ENCODE data around the gene HAND2.

The HAND2 gene

DNA sequence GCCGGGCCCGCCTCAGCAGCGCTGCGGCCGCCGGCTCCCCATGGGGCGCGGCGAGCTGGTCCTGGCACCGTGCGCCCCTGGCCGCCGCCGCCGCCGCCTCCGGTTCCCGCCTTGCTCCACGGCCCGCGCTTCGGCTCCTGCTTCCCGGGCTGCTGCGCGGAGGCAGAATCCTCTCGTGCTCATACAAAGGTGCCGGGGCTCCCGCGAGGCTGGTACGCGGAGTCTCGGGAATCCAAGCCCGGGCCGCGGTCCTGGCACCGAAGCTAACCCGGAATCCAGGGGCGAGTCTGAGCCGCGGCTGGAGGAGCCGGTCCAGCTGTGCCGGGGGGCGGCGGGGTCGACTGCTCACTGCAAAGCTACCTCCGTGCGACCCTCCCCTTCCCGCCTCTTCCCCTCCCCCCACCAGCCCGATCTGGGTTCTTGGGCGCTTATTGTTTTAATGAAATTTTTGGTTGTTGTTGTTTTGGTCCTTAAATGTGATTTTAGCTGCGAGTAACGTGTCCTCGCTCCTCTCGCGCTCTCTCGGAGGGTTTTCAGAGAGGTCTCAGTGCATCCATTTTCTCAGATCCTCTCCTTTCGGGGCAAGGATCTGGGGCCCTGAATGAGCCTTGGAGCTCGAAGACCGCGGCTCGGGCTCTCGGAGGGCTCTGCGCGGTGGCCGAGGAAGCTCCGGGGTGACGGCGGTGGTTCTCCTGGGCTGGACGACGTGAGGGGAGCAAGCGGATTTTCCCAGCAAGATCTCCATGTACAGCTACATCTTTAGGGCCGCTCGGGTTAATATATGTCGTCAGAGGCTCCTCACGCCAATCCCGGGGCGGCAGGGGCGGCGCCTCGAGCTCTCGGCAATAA lies at the start of gene HAND2:
Gene HAND2 (minus strand): TSS at position 753 of the 849 bp plus-strand sequence. CDS start 940 bp downstream, outside the sequence.
- DNase-seq (ENCODE audit: low read depth in 3 of 3): no peak

DNA sequence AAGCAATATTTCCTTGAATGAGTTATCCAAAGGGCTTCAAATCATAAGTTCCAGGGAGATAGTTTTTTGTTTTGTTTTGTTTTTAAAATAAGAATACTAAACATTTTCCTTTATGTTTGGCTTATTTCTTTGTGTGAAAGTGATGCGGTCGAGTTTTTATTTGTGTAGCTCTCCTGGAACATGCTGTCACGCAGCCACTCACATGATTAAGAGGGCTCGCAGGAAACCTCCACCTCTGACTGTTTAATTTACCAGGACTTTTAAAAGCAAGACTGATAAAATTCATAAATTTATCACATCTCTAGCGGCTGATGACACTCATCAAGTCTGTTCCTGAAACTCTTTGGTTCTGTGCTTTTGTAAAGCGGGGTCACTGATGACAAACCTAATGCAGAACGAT lies 48.9 kb upstream of the HAND2 start:
- DNase-seq (ENCODE audit: low read depth in 3 of 3): no peak

DNA sequence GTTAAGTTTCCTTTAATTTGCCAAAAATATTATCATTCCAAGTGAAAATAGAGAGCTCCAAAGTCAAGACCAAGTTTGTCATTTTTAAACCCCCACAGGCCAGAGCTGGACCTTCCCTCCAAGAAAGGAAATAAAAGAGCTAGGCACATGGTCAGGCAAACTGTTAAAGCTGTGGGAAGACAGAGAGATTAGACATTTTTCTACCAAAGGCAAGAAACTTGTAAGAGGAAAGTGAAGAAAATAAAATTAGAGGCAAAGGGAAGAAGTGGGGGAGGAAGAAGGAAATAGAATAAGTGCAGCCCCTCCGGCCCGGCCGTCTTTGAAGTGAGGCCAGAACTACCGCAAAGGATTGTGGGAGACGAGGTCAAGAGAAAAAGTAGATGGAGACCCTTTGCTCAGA lies 47.9 kb upstream of the HAND2 start:
- DNase-seq (ENCODE audit: low read depth in 3 of 3): no peak

DNA sequence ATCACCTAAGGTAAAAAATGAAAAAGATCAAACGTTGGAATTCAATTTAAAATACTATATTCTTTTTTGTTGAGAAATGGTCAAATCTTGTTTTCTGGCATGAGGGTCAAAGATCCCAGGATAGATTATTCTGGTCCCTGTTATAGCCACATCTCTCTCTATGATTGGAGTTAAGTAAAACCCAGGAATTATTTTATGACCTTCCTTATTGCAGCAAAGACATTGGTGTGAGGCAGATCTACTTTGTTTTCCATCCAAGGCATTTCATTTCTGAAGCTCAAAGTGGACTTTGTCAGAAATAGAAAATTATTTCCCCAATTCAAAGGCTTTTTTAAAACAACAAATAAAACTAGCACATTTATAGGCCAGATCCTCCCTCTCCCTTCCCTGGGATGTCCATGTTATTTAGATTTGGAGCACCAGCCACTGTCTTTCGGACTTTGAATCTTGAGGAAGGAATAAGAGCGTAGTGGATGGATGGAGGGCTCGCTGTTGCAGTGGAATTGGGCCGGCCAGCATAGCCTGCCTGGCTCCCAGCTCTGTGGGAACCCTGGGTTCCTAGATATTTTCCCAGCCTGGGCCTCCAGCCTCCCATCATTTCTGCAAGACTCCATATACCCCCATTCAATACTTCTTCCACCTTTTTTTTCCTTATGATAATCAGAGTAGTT lies 45.6 kb upstream of the HAND2 start:
- no peak for DNase-seq (ENCODE audit: low read depth in 3 of 3)

DNA sequence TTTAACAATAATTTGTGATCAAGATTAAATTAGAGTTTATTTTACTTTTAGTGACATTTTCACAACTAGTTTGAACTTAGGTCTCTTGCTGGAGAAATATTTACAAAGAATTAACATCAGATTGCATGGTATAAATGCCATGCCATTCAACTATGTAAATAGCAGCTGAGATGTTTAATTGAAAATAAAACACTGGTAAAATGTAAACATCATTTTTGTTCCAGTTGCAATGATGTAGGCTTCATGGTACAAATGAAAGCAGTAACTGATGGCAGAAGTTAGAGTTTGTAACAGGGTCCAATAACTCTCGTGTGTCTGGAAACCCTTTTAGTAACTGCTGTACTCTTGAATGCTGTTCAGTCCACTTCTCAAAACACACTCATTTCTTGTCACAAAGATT lies 43.7 kb upstream of the HAND2 start:
- DNase-seq (ENCODE audit: low read depth in 3 of 3): no peak

DNA sequence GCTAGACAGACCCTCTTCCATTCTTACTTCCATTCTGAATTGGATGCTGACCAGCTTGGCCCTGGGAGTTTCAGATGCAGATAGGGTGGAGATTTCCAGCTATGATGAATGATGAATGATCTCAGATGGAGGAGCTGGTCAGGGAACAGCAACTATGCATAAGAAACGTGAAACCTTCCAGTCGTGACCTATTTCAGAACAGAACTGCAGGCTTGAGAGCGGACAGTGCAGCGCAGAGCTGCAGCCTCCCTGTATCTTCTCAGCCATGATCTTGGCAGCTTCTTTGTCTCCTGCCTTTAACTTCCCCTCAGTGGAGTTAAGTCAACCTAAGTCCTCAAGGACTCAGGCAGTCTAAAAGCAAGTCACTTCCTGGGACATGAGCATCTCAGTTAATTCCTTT lies 43.3 kb upstream of the HAND2 start:
- DNase-seq (ENCODE audit: low read depth in 3 of 3): no peak

DNA sequence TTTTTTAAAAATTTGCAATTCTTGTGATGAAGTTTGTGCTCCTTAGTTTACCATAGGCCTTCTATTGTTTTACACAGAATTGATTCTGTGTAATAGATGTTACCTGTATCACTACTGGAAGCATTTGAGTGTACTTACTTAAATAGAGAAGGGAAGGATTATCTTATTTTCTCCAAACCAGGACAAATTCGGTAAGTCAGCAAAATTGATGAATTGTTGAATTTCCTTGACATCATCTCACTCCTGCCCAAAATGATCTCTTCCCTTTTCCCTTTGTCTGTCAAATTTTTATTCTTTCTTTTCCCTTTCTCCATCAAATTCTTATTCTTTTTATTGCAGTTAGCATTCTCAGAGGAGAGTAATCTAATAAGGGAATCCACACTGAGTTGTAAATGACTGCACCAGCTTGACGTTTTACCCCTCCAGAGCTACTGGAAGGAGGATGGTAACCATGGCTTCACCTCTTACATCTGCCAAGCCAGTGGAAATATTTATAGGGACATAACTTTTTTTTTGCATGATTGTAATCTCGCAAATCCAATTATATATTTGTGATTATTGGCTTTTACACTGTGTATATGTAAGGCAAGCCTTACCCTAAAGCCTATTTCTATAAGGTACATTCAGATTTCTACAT lies 42.6 kb upstream of the HAND2 start:
- DNase-seq (ENCODE audit: low read depth in 3 of 3): no peak

DNA sequence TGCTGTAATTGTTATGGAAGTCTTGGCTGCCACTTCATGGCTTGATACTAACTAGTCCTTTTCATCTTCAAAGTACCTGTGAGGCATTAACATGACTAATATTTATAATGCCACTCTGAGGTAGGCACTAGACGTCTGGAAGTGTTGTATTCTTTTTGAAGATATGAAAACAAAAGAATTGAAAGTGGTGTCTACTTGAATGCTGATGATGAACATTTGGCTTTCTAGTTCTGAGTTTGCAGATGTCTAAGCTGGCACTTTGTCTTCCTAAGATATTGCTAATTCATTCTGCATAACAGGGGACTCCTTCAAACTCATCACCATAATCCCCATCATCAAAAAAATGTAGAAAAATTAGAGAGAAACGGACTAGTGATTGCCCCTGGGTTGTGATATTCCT lies 41.6 kb upstream of the HAND2 start:
- no peak for DNase-seq (ENCODE audit: low read depth in 3 of 3)

DNA sequence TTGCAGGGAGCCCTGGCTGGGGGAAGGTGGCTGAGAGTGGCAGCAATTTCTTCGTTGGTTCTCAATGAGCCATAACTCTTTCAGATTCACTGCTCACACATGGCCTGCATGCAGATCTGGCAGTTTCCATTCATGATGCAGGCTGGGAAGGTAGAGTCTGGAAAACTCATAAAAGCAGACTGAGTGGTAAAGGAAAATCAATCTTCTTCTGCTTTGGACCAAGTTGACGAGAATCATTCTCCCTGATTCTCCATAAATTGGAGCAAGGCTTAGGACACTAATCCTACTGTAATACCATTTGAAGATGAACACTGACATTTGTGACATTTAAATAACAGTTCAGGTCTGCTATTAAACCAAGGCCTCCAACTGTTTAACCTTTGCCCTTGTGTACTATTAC lies 35.3 kb upstream of the HAND2 start:
- DNase-seq (ENCODE audit: low read depth in 3 of 3): no peak

DNA sequence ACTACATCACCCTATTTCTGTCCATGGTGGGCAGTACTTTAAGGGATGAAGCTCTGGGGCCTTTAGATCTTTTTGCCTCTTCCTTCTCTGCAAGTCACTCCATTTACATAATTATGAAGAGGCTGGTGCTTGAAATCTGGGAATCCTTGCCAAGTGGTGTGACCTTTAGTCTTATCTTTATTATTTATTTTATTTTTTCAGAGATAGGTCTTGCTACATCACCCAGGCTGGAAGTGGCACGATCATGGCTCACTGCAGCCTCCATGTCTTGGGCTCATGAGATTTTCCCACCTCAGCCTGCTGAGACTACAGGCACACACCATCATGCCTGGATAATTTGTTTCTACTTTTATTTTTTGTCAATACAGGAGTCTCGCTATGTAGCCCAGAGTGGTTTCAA lies 34.4 kb upstream of the HAND2 start:
- DNase-seq (ENCODE audit: low read depth in 3 of 3): no peak

DNA sequence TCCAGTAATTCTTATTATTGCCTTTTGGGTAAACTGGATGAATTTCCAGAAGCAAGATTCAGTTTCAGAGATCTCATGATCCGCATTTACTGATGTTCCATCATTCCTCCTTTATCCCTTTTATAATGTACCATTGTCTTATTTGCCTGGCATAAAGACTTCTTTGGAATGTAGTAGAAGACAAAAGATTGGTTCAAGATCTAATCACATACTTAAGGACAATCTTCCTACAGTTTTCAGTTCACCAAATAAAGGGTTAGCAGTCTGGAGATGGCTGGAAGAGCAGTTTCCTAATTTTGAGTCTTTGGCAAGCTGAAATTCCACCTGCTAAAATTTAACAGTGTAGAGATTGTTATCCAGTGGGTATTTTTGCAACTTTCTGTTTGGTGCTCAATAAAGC lies 30.9 kb upstream of the HAND2 start:
- no peak for DNase-seq (ENCODE audit: low read depth in 3 of 3)

DNA sequence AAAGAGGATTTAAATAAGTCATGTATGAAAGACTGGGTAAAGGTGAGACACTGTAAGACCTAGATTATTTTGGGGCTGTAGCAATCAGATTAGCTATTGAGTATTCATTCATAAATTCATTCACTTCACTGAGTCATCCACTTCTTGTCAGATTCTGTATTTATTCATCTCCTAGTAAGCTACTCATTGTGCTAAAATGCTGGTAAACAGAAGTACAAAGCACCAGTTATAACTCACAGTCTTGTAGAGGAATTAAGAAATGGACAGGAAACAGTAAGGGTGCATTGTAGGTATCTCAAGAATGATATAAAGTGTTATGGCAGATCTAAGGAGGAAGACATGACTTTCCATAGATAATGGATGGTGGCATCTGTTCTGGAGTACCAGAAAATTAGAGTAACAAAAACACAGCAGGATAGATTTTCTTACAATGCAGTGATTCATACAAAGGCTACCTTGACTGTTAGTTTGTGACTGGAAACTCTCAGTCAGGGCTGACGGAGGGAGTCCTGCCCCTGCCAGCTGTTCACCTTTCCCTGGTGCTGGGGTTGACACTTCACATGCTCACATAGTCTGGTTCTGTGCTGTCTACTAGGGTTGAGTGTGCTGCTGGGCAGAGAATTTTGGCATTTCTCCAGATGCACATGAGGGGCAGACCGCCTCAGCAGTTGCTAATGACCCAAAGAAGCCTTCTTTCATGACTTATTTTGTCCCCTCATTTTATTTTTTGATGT lies 26.5 kb upstream of the HAND2 start:
- DNase-seq (ENCODE audit: low read depth in 3 of 3): no peak

DNA sequence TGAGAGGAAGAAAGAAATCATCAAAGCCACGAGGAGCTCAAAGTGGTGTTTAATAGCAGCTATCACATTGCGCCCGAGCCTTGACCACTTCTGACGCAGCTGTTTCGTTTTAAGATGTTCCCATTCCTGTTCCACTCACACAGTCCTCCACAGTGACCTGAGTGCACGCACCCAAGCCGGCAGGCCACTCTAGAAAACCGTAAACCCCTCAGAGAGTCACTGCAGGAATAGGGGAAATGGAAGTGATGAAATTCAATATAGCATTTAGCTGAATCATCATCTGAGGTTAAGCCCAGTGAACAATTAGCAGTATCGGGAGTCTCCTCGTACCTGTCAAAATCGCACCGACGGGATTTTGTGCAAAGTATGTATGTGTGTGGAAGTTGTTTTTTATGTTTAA lies 17.9 kb upstream of the HAND2 start:
- DNase-seq (ENCODE audit: low read depth in 3 of 3): no peak

DNA sequence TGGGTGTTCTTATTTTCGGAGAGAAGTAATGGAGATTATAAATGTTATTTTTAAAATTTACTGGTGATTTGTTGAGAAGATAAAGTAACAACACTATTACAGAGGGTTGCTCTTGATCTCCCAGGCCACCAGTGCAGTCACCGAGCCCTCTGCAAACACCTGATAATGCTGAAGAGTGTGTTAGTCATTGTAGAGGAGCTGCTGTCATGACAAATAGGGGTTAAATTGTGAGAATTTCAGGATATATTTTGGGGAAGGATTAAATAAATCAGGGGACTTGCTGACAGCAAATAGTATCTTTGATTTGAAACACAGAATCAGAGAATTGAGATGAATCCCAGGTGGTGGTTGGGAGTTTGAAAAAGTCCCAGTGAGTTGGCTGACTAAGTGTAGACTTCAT lies 16.7 kb upstream of the HAND2 start:
- no peak for DNase-seq (ENCODE audit: low read depth in 3 of 3)

DNA sequence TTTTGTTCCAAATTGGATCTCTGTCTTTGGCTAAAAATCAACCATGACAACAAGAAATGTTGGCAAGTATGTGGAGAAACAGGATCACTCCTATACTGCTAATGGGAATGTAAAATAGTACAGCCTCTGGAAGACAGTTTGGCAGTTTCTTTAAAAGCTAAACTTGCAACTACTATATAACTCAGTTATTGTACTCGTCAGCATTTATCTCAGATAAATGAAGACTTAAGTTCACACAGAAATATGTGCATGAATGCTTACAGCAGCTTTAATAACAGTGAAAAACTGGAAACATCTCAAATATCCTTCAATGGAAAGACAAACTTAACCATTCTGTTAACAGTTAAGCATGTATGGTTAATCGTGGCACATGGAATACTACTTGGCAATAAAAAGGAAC lies 15.4 kb upstream of the HAND2 start:
- DNase-seq (ENCODE audit: low read depth in 3 of 3): no peak

DNA sequence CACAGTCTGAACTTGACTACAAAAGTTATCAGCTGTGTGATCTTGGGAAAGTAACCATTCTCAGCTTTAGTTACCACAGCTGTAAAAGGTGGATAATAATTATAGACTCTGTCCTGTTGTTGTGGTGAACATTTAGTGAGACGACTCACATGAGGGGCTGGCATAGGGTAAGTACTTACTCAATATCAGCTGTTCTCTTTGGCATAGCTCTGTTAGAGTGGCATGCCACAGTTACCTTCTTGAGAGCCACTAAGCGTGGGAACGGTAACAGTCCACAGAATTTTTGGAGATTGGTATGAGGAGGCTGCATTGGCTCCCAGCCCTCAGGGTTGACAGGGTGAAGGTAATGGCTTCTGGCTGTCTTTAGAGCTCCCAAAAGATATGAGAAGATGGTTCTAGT lies 13.2 kb upstream of the HAND2 start:
- no peak for DNase-seq (ENCODE audit: low read depth in 3 of 3)

DNA sequence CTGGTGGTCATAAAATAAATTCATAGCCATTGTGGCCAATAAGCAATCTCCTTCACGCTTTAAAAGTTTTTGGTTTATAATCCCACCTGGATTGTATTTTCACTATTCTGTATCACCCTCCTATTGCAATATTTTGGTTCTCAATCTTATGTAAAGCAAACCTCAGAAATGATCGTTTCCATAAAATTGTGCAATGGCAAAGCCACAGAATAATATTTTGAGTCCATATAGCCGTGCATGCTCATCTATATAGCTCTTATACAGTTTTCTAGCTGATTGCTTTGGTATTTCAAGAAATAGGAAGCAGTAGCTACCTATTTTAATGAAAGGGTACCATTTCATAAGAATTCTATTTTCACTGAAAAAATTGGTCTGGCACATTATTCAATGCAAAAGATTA lies 10.0 kb upstream of the HAND2 start:
- no peak for DNase-seq (ENCODE audit: low read depth in 3 of 3)

DNA sequence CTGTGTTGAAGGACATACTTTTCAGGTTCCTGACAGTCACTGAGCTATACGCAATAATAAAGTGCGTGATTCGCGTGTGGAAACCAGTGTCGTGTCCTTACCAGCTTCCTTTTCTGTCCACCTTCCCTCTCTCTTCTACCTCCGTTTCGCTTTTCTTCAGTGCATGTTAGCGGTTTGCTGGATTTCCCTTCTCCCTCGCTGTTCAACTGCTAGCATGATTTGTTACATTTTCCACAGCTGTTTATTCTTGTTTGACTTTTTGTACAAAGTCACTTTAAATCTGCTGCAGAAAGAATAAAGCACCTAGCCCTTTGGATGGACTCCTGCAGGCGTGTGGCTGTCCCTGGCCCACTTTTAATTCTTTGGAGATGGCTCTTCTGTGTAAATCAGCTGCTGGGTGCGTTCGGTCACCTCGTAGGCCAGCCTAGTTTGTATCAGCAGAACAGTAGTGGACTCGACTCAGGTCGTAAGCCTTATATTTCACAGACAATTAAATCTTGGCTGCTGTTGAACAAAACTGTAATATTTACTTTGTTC lies 8.9 kb upstream of the HAND2 start:
- DNase-seq (ENCODE audit: low read depth in 3 of 3): no peak

DNA sequence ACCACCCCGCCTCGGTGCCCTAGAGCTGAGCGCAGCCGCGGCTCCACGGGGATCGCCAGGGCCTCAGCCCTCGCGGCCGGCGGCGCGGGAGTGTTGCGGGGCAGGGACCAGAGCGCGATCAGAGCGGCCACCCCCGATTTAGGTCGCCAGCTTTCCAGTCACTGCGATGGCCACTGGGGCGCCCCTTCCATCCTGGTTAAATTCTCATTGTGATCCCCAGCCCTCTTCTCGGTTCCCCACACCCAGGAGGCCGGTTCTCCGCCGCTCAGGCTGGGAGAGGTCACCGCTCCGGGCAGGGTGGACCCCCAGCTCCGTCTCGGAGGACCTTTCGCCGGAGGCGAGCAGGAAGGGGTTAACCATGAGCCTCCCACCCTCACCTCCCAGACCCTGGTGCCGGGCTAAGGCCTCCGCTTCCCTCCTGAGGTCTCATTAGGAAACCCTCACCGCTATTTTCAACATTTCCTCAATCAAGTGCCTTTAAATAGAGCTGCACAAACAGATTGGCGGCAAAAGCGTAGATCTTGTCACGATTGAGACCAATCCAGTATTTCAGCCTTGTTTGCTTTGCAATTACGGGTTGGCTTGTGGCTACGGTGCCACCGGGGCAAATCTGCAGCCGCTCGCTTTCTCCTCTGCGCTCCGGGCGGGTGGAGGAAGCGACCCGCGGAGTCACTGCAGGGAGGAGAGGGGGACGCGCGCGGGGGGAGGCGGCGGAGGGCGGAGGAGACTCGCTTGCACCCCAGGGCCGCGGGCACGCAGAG lies 8.3 kb upstream of the HAND2 start:
- no peak for DNase-seq (ENCODE audit: low read depth in 3 of 3)

DNA sequence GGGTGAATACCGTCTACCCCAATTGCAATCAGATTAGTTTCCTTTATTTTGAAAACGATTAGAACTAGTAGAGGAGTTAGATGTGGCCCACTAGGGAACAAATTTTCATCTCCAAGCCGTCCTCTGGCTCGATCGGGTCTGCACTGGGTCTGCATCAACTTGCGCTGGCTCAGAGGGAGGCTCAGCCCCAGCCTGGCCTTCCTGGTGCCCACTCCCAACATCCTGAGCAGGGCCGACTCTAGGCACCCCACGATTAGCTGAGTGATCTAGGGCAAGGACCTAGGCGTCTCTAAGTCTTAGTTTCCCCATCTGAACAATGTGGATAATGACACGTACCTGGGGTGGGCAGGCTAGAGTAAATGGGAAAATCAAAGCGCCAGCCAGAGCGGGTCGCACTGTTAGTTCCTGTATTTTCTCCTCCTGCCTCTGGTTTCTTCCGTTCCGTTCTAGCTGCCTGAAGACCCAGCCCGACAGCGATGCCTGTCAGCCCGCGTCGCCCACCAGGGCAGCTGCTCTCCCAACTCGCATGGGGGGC lies 7.7 kb upstream of the HAND2 start:
- no peak for DNase-seq (ENCODE audit: low read depth in 3 of 3)

DNA sequence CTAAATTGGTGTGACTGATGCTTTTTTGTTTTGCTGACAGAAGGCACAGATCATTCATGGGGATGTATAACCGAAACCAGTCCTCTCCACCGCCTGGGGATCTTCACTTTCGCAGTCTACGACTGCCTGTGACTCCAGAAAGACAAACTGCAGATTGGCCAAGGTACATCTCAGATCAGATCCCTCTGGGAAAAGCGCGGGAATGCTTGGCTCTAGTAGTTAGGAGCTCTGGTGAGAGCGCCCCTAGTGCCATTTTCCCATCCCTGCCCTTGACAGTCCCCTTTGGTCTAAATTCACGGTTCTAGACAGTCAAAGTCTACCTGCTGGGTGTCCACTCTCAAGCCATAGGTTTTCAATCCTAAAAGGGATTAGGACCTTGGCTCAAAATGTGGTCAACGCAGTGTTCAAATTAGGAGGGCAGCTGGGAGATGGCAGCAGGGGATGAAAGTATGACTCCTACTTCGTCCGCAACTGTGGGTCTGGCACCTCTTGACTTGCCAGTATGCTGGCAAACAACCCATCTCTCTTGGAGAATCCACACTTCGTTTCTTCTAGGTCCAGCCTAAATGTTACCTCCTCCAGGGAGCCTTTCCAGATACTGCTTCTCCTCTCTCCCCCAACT lies 6.9 kb upstream of the HAND2 start:
- DNase-seq (ENCODE audit: low read depth in 3 of 3): no peak
